Adipose tissue (tissue), 3 donors: ENCODE data around the gene TSKU. TPM values are rescaled to one million over a fixed set of nuclear protein-coding genes. Genes with fewer than 3 reads are reported as not detected.
A peak's percentile ranks its signal among the peaks of the same experiment; 100 is the strongest.
"Not testable (repeated sequence)": the region's sequence is repeated elsewhere in the genome, so short reads cannot be mapped to it uniquely, and the experiment has no call there.

Source experiments
- H3K27ac ChIP-seq: one replicate; pipeline ENCODE4 v1.5.1; 2013; ENCODE audit warnings: low read depth, low read length
- WGBS, 3 donors: extraction: QIAGEN DNeasy Blood & Tissue Kit; methylation state at CpG; one replicate each; pipeline ENCODE4 v1.1.7; 2013; 5-methylcytosine and 5-hydroxymethylcytosine counted together
- polyA plus RNA-seq, 3 donors: library from polyadenylated mRNA; stranded (reverse); fragments of 200-250 nt; gene quantifications; one replicate each; pipeline ENCODE4 v1.2.3, GENCODE V29; 2013
- donor health status: healthy with polysubstance abuse.
- donor health status: Bipolar disorder and iron deficiency.
- donor health status: healthy.

The TSKU gene
- polyA plus RNA-seq: 100 to 1,000 TPM in 1 of 3 donors, 10 to 100 TPM in 2; 46.7 to 129 (median 67.9) TPM

DNA sequence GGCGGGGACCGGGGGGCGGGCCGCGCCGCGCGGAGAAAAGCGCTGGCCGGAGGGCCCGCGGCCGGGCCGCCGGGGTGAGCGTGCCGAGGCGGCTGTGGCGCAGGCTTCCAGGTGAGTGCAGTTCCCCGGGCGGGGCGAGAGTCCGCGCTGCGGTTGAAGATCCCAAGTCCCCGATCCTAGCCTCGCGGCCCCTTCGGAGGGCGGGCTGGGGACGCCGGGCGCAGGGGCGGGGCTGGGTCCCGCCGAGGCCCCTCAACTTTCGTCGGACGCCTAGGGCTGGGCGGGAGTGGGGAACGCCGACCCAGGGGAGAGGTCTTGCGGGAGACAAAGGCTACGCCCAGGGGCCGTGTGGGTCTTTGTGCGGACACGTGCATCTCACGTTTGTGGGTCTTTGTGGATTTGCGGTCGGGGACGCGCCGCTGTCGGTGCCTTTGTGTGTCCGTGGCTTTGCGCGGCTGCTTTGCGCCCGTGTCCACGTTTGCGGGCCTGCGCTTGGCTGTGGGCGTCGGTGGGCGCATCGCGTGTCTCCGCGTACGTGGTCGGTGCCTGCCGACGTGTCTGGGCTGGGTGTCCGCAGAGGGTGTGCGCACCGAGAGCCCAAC lies at the start of gene TSKU:
Gene TSKU, plus strand, starts transcription at position 63 of the 602 bp plus-strand sequence. CDS start 12,261 bp downstream, outside the sequence.
- 0 to 1% (median 0%) methylated on average over 74 to 76 of the region's 76 CpGs for WGBS, 3 donors

DNA sequence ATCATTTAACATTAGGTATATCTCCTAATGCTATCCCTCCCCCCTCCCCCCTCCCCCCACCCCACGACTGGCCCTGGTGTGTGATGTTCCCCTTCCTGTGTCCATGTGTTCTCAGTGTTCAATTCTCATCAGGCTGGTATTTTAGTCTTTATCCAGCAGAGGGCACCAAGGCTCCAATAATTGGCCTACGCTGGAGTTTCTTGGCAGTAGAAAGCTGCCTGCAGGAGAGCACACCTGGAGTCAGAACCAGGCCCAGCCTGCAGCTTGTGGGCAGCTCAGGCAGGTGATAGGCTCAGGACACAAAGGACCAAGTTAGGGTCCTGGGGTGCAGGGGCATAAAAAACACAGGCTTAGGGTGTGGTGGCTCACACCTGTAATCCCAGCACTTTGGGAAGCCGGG lies 49.2 kb upstream of the TSKU start:
- not testable (repeated sequence) for H3K27ac ChIP-seq
- WGBS, 3 donors: 32 to 50% (median 48%) methylated on average over 2 to 3 of the region's 3 CpGs

More for the DNA sequence above, at the start of gene TSKU:
- H3K27ac ChIP-seq: peak within 1 kb of the TSS; percentile 72

DNA sequence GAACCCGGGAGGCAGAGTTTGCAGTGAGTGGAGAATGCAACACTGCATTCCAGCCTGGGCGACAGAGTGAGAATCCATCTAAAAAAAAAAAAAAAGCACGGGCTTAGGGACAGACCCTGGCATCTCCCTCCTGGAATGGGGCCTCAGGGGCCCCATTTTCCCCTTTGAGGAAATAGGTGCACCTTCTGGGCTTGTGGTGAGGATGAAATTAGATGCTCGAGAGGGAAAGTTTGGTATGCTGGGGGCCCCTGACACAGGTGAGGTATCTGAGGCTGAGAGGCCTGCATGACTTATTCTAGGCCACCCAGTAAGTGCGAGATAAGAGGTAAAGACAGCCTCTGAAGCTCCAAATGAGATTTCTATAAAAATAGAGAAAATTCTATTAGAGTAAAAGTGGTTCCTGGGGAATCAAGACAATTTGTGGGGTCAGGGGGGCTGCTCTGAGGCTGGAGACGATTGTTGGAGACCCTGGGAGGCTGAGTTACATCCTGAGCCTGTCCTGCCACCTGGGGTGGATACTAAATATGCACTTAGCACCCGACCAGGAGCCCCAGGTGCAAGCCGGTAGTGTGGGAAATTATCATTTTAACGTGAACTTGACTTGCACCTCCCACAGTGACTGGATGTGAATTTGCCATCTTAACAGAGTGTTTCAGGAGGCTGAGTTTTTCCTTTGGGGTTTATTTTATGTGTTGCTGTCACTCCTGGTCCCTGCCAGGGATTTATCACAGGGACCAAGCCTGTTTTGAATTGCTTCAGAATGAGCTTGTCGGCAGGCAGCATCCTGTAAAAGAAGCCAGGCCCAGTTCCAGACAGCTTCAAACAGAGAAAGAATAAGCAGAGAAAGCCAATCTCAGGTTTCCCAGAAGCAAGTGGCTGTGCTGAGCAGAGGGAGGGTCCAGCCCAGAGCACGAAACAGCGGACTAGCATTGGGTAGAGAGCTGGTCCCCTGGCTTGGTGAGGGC lies 48.4 kb upstream of the TSKU start:
- 76 to 83% (median 77%) methylated on average over 12 of the region's 12 CpGs for WGBS, 3 donors
- no peak overlapping the region for H3K27ac ChIP-seq

DNA sequence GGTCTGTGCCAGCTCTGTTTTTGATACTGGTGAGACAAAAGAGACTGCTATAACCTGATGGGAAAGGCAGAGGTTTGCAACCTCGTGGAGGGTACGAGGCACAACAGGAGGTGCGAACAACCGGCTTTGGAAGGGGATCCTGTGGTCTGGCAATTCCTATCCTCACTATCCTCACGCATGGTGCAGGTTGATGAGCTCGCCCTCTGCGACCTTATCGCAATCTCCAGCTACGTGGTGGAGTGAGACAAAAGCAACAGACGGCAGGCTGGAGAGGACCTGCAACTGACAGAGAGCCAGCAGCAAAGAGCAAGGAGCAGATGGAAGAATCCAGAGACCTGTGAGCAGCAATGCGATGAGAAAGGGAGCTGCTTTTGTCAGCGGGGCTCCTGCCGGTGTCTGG lies 47.3 kb upstream of the TSKU start:
- H3K27ac ChIP-seq: no peak overlapping the region
- WGBS, 3 donors: 89 to 93% (median 93%) methylated on average over 13 of the region's 13 CpGs

DNA sequence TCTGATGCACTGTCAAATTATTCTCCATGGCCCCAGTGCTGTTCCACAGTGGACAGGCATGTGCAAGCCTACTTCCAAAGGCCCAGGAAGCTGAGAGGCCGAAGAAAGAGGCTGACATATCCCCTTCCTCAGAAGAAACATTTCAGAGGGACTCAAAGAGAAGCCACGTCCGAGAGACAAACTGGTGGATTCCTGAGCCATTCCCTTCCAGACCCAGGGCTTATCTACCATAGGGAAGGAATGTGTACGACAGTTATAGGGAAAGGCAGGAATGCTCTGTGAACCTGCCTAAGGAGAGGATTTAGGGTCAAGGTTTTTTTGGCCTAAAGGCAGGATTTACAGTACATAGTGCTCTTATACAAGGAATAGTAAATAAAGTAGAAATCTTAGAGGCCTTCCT lies 46.9 kb upstream of the TSKU start:
- 94 to 96% (median 95%) methylated on average over 4 of the region's 4 CpGs for WGBS, 3 donors
- no peak overlapping the region for H3K27ac ChIP-seq

GRCh38 chr11:76736773-76737495 lies 46.2 kb upstream of the TSKU start:
- WGBS, 3 donors: 88 to 94% (median 89%) methylated on average over 12 of the region's 12 CpGs
- no peak overlapping the region for H3K27ac ChIP-seq

DNA sequence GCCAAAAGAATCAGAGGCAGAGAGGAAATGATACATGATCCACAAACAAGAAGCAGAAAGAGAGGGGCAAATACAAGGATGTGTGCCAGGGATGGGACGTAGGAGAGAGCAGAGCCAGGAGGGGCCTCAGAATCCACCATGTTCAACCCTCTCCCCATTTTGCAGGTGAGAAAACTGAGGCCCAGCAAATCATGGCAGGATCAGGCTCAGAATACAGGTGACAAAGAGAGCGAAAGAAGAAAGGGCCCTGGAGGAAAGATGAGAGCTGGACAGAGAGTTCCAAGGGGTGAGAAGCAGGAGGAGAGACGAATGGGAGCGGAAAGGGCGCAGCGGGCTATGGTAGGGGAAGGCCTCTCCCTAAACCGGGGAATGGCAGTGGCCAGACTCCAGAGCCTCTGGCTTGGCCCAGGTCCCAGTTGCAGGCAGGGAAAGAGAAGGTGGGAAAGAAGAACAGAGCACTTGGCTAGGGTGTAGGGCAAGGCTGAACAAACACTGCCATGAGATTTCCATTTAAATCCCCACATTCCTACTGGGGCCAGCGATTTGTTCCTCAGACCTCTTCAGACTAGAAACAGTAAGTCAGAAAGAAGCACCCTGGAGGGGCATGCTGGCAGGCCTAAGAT lies 44.4 kb upstream of the TSKU start:
- 76 to 87% (median 84%) methylated on average over 8 of the region's 8 CpGs for WGBS, 3 donors

GRCh38 chr11:76739798-76740197 lies 43.4 kb upstream of the TSKU start:
- H3K27ac ChIP-seq: no peak overlapping the region
- WGBS, 3 donors: 72 to 73% (median 73%) methylated on average over 6 of the region's 6 CpGs

More for the DNA sequence above, 44.4 kb upstream of the TSKU start:
- H3K27ac ChIP-seq: no peak overlapping the region

- 55 to 80% (median 60%) methylated on average over 5 of the region's 5 CpGs for WGBS, 3 donors
These were observed 42.4 kb upstream of the TSKU start for GRCh38 chr11:76740772-76741171.

GRCh38 chr11:76742902-76743301 lies 40.3 kb upstream of the TSKU start:
- H3K27ac ChIP-seq: no peak overlapping the region
- WGBS, 3 donors: 68 to 92% (median 81%) methylated on average over 4 of the region's 4 CpGs

More at GRCh38 chr11:76740772-76741171, 42.4 kb upstream of the TSKU start:
- no peak overlapping the region for H3K27ac ChIP-seq

GRCh38 chr11:76744186-76745043 lies 38.7 kb upstream of the TSKU start:
- no peak overlapping the region for H3K27ac ChIP-seq
- 64 to 83% (median 68%) methylated on average over 14 of the region's 14 CpGs for WGBS, 3 donors

DNA sequence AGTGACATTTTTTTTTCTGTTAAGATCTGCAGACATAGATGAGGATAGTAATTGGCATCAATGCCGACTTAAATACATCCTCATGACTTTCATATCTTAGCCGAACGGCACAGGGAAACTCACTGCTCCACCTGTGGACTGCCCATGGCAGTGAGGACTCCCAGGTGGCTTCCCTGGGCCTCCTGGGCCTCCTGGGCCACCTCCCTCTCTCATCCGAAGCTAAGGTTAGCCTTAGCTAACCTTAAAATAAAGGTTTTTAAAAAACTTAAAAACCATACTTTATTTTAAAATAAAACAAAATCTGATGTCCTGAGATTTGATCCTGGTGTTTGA lies 38.1 kb upstream of the TSKU start:
- no peak overlapping the region for H3K27ac ChIP-seq
- WGBS, 3 donors: 63 to 84% (median 70%) methylated on average over 4 of the region's 4 CpGs

DNA sequence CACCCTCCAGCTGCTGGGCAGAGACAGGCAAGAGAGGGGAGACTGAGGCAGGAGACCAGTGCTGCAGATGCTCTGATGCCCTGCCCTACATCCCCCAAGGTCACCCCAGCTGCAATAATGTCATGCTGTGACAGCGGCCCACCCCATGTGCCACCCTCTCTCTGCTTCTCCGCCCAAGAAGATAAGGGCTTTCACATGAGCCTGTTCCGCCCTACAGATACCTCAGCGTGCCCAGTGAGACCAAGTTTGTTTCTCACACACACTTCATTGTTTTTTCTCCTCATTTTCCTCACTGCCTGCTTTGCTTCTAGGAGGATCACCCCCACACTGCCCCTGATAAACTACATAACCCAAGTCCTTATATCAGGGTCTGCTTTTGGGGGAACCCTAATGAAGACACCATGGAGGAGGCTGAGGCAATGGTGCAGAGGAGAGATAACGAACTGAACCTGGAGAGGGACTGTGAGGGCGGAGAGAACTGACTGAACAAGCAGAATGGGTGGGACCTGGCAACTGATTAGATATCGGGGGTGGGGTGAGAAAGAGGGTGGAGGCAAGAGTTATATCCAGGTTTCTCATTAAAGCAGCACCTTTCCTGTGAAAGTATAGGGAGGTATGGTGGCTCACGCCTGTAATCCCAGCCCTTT lies 37.5 kb upstream of the TSKU start:
- no peak overlapping the region for H3K27ac ChIP-seq
- WGBS, 3 donors: 48 to 81% (median 80%) methylated on average over 8 of the region's 8 CpGs

GRCh38 chr11:76747153-76747914 lies 35.8 kb upstream of the TSKU start:
- no peak overlapping the region for H3K27ac ChIP-seq
- WGBS, 3 donors: 83 to 88% (median 88%) methylated on average over 8 of the region's 8 CpGs

DNA sequence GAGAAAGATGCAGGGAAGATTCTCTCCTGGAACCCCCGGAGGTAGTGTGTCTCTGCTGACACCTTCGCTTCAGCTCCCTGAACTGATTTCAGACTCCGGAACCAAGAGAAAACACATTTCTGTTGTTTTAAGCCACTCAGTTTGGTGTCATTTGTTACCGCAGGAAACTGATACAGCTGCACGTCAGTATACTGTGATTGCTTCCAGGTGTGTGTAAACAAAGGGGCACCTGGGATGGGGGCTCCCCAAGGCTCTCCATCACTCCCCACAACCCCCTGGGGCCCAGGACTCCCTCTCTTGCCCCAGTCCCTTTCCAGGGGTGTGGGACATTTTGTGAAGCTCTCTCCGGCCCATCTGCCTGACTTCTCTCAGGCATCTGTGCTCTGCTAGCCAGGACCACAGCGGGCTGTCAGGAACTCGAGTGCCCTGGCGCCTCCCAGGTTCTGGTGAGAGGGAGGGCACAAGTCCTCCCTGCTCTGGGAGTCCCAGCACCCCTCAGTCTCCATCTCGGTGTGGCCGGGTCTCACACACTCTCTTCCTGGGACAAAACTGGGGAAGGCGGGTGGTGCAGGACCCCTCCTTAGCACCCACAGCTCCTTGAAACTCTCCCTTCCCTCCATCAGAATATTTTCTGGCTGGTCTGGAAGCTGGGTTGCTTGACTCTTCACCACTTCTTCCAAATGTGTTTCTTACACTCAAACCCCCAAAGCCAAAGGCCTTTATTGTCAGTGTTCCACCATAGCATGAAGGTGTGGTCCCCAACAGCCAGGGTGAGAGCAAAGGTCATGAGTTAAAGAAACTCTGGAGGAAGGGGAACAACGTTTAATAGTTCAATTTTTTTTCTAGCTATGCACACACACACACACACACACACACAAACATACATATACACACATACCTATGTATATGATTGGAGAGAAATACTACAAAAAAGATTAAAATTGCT lies 35.0 kb upstream of the TSKU start:
- WGBS, 3 donors: 79 to 86% (median 83%) methylated on average over 13 of the region's 13 CpGs
- H3K27ac ChIP-seq: no peak overlapping the region
